ENCODE data around the gene MED31. TPM values are rescaled to one million over a fixed set of nuclear protein-coding genes. Genes with fewer than 3 reads are reported as not detected.

MED31 gene
- total RNA-seq, 1 donor from 2014 or later = 21.0 TPM

GRCh38 chr17:6654841-6655731 lies 3.7 kb upstream of the MED31 start:
- H3K4me3 Mint-ChIP-seq (ENCODE audit: unreplicated experiment) = peak overlapping the region; percentile 77
- Histone ChIP-seq H3K9me3 (ENCODE audit: insufficient read depth, low read depth, low read length) (peaks cover 5% of the 10 kb centered on the region), H3K27me3 (ENCODE audit: insufficient read depth, low read length) (peaks cover 41% of the 10 kb centered on the region), H3K27ac (ENCODE audit: low read depth, low read length) (no peak overlapping the region), H2AFZ (ENCODE audit: low read depth, low read length) (no peak overlapping the region), H3K9ac (ENCODE audit: low read length) (no peak overlapping the region), H4K20me1 (ENCODE audit: insufficient read depth, low read length) (peaks cover 6% of the 10 kb centered on the region), H3K4me3 (ENCODE audit: insufficient read depth, low read depth, low read length) (no peak overlapping the region), H3K36me3 (ENCODE audit: insufficient read depth, low read length) (no peaks in the 10 kb centered on the region), H3K79me2 (ENCODE audit: insufficient read depth, low read length) (peaks cover 11% of the 10 kb centered on the region), H3K4me2 (ENCODE audit: low read length) (peak overlapping the region; percentile 64), H3K4me1 (ENCODE audit: insufficient read depth, low read length) (peaks cover 30% of the 10 kb centered on the region)
- peaks cover 39% of the 10 kb centered on the region for H3K27me3 Mint-ChIP-seq (ENCODE audit: low read depth, unreplicated experiment)
- no peak for TF ChIP-seq CTCF (IDR thresholded peaks at IDR 0.05; ENCODE audit: insufficient read depth, low read depth, low read length)
- peak; percentile 61 for TF ChIP-seq EZH2 (IDR thresholded peaks at IDR 0.05; ENCODE audit: insufficient read depth, low read length)
- no peak for DNase-seq (ENCODE audit: low read depth)
- peaks cover 2% of the 10 kb centered on the region for H3K9me3 Mint-ChIP-seq (ENCODE audit: unreplicated experiment)
- no peak for FAIRE-seq
- peaks cover 20% of the 10 kb centered on the region for H3K4me1 Mint-ChIP-seq (ENCODE audit: low read depth, unreplicated experiment)
- peaks cover 5% of the 10 kb centered on the region for H3K36me3 Mint-ChIP-seq (ENCODE audit: low read depth, unreplicated experiment)
- peak overlapping the region; percentile 26 for H3K27ac Mint-ChIP-seq (ENCODE audit: unreplicated experiment)

- Mint-ChIP-seq H3K27ac (ENCODE audit: unreplicated experiment) (no peak overlapping the region), H3K27me3 (ENCODE audit: low read depth, unreplicated experiment) (peaks cover 19% of the 10 kb centered on the region), H3K4me3 (ENCODE audit: unreplicated experiment) (peak overlapping the region; percentile 77), H3K9me3 (ENCODE audit: unreplicated experiment) (peaks cover 2% of the 10 kb centered on the region), H3K36me3 (ENCODE audit: low read depth, unreplicated experiment) (peaks cover 5% of the 10 kb centered on the region), H3K4me1 (ENCODE audit: low read depth, unreplicated experiment) (peaks cover 22% of the 10 kb centered on the region)
- no peak for TF ChIP-seq CTCF (IDR thresholded peaks at IDR 0.05; ENCODE audit: insufficient read depth, low read depth, low read length)
- no peak for TF ChIP-seq EZH2 (IDR thresholded peaks at IDR 0.05; ENCODE audit: insufficient read depth, low read length)
- Histone ChIP-seq H3K79me2 (ENCODE audit: insufficient read depth, low read length) (peaks cover 40% of the 10 kb centered on the region), H3K36me3 (ENCODE audit: insufficient read depth, low read length) (peaks cover 9% of the 10 kb centered on the region), H3K27ac (ENCODE audit: low read depth, low read length) (peak overlapping the region; percentile 31), H3K9me3 (ENCODE audit: insufficient read depth, low read depth, low read length) (peaks cover 5% of the 10 kb centered on the region), H4K20me1 (ENCODE audit: insufficient read depth, low read length) (peaks cover 33% of the 10 kb centered on the region), H3K9ac (ENCODE audit: low read length) (peak overlapping the region; percentile 99), H3K4me3 (ENCODE audit: insufficient read depth, low read depth, low read length) (peak overlapping the region; percentile 100), H3K4me1 (ENCODE audit: insufficient read depth, low read length) (peaks cover 30% of the 10 kb centered on the region), H2AFZ (ENCODE audit: low read depth, low read length) (peak overlapping the region; percentile 97), H3K4me2 (ENCODE audit: low read length) (peak overlapping the region; percentile 99), H3K27me3 (ENCODE audit: insufficient read depth, low read length) (peaks cover 28% of the 10 kb centered on the region)
- DNase-seq (ENCODE audit: low read depth) (peak; percentile 18), FAIRE-seq (no peak)
These were observed 581 bp upstream of the MED31 start for GRCh38 chr17:6651919-6652452.

Data from astrocyte (in vitro differentiated cells and primary cell).